Gastroesophageal sphincter (tissue), 3 donors: Measurements from ENCODE around the gene CORO6.

Experiments
- EP300 ChIP-seq: sonication (generic); formaldehyde crosslinking; IDR thresholded peaks from one replicate; pipeline ENCODE4 v1.6.1; 2017; ENCODE audit warnings: antibody characterized with exemption, mild to moderate bottlenecking
- POLR2A ChIP-seq, 2 donors: fragments of 450-650 bp; IDR thresholded peaks; one replicate each; pipeline ENCODE4 v1.6.1; 2017; ENCODE audit warnings: antibody characterized with exemption in 2 of 2, mild to moderate bottlenecking in 2 of 2, moderate library complexity in 1 of 2
- POLR2AphosphoS5 ChIP-seq: sonication (generic); formaldehyde crosslinking; IDR thresholded peaks from one replicate; pipeline ENCODE4 v1.6.1; 2017; ENCODE audit warnings: antibody characterized with exemption
- TF ChIP-seq, protein P1 (sequence below), 4 experiments: fragments of 200-600 bp in 2 of 4; fragments of 450-650 bp in 2 of 4; sonication (generic) in 1 of 4; IDR thresholded peaks; one replicate each; pipeline ENCODE4 v1.5.1; 2017 to 2019; ENCODE audit warnings: antibody characterized with exemption in 4 of 4, mild to moderate bottlenecking in 2 of 4, moderate library complexity in 2 of 4

DNA sequence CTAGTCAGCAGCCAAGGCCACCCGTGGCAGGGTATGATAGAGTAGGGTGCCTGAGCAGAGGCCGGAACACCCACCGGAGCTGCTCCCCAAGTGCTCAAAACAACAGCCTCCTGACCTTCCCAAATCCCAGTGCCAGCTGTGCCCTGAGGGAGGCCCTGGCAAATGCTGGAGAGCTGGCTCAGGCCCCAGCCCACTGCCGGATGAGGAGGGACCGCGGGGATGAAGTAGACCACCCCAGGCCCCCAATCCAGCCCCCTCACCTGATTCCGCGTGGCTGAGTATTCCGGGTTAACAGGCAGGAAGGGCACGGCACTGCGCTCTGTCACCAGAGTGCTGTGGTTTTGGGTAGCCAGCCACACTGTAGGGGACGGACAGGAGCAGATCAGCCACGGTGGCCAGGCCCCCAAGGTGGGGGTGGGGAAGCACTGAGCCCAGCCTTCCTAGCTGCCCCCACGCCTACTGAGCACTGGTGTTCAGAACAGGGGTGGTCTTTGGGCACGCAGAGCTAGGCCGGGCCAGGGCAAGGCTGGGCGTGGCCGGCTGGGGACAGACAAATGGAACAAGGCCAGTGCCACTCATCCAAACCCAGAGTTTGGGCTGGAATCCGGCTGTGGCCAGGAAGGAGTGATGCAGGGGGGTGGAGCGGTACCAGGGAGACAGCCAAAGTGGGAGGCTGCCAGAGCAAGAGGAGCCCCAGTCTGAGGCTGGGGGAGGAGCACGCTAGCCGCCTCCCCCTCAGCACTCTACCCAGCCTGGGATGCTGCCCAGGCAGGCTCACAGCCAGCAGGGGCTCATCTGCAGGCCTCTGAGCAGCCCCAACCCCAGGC, 45.1 kb downstream of the CORO6 start:
- TF ChIP-seq, protein P1, sequence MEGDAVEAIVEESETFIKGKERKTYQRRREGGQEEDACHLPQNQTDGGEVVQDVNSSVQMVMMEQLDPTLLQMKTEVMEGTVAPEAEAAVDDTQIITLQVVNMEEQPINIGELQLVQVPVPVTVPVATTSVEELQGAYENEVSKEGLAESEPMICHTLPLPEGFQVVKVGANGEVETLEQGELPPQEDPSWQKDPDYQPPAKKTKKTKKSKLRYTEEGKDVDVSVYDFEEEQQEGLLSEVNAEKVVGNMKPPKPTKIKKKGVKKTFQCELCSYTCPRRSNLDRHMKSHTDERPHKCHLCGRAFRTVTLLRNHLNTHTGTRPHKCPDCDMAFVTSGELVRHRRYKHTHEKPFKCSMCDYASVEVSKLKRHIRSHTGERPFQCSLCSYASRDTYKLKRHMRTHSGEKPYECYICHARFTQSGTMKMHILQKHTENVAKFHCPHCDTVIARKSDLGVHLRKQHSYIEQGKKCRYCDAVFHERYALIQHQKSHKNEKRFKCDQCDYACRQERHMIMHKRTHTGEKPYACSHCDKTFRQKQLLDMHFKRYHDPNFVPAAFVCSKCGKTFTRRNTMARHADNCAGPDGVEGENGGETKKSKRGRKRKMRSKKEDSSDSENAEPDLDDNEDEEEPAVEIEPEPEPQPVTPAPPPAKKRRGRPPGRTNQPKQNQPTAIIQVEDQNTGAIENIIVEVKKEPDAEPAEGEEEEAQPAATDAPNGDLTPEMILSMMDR (IDR thresholded peaks at IDR 0.05), result no peak
- no peak for TF ChIP-seq POLR2A (IDR thresholded peaks at IDR 0.05)
- no peak for TF ChIP-seq EP300
- TF ChIP-seq POLR2AphosphoS5, result no peak
